Psoas muscle (tissue), 8 donors: Measurements from ENCODE around the gene GDE1. TPM values are rescaled to one million over a fixed set of nuclear protein-coding genes. Genes with fewer than 3 reads are reported as not detected.

ENCODE experiments used
- ATAC-seq, 4 donors: fragments of 200-7000 bp; cut with Tn5 transposase; one replicate each; pipeline ENCODE4 v1.9.1; 2020; ENCODE audit warnings: moderate library complexity in 3 of 4, mild to moderate bottlenecking in 2 of 4
- DNase-seq, 2 donors: peaks; one replicate each; pipeline ENCODE4 v3.0.0-alpha.2; 2020
- H3K27ac ChIP-seq: fragments of 200-600 bp; one replicate; pipeline ENCODE4 v1.8.0; 2022
- H3K27me3 ChIP-seq, 3 donors: fragments of 200-600 bp in 1 of 3; one replicate each; pipeline versions ENCODE4 v1.6.1 to v1.8.0; 2013 to 2022; ENCODE audit warnings: low read length in 2 of 3, mild to moderate bottlenecking in 2 of 3, moderate library complexity in 1 of 3; ENCODE audit not compliant: insufficient read depth in 3 of 3
- H3K36me3 ChIP-seq, 2 donors: fragments of 200-600 bp in 1 of 2; one replicate each; pipeline versions ENCODE4 v1.6.1 to v1.8.0; 2013 to 2022; ENCODE audit warnings: low read depth in 1 of 2, mild to moderate bottlenecking in 1 of 2, moderate library complexity in 1 of 2; ENCODE audit not compliant: insufficient read depth in 1 of 2
- H3K4me1 ChIP-seq: fragments of 200-600 bp; one replicate; pipeline ENCODE4 v1.8.0; 2022
- H3K4me3 ChIP-seq: fragments of 200-600 bp; one replicate; pipeline ENCODE4 v1.8.0; 2022; ENCODE audit warnings: mild to moderate bottlenecking
- H3K9me3 ChIP-seq: fragments of 200-600 bp; one replicate; pipeline ENCODE4 v1.8.0; 2022
- WGBS, 3 donors: extraction: QIAGEN DNeasy Blood & Tissue Kit; methylation state at CpG; one replicate each; pipeline versions ENCODE4 v1.1.6 to v1.1.7; 2013; 5-methylcytosine and 5-hydroxymethylcytosine counted together
- intact Hi-C, 2 donors: fragments of 100-400 bp; cut with DNase I; formaldehyde crosslinking; loops; one replicate each; pipeline versions ENCODE4 v1.11.0 to v1.14.2; 2022
- polyA plus RNA-seq, 3 donors: library from polyadenylated mRNA; stranded (reverse); fragments of 200-250 nt; gene quantifications; one replicate each; pipeline ENCODE4 v1.2.3, GENCODE V29; 2013
- total RNA-seq, 4 donors: library from RNA; stranded (reverse); fragmentation: NEBNext Ultra II Directional in 2 of 4; extraction: Animal tissue kit (Norgen Biotek cat#: 25700) in 2 of 4; gene quantifications; one replicate each; pipeline versions ENCODE4 v1.2.1 to v1.2.4, GENCODE V29; 2021 to 2023
- TF ChIP-seq, protein P1 (sequence below): fragments of 200-600 bp; IDR thresholded peaks from one replicate; pipeline ENCODE4 v1.8.0; 2022; ENCODE audit warnings: antibody characterized with exemption
- donor health status: healthy with polysubstance abuse.
- donor health status: DM: no; HTN: no; CAD: no; lungs with moderate emphysema.
- donor health status: Bipolar disorder and iron deficiency.
- donor health status: healthy.
- donor health status: DM: yes; HTN: yes; CAD: no.
- donor health status: DM: no; HTN: no; CAD: no.
- donor health status: DM: no; HTN: no; CAD: no.
- donor health status: DM: yes; HTN: yes; CAD: no.

The GDE1 gene
- total and polyA plus RNA-seq, 7 donors: 30.8 to 90.1 (median 53.1) TPM

DNA sequence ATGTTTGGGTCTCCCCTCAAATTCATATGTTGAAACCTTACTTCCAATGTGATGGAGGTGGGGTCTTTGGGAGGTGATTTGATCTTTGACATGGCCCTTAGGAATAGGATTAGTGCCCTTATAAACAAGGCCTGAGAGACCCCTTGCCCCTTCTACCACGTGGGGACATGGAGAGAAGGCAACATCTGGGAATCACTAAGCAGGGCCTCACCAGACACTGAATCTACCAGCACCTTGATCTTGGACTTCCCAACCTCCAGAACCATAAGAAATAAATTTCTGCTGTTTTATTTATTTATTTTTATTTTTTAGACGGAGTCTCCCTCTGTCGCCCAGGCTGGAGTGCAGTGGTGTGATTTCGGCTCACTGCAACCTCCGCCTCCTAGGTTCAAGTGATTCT is 40.1 kb downstream of the GDE1 start:
- TF ChIP-seq, protein P1, sequence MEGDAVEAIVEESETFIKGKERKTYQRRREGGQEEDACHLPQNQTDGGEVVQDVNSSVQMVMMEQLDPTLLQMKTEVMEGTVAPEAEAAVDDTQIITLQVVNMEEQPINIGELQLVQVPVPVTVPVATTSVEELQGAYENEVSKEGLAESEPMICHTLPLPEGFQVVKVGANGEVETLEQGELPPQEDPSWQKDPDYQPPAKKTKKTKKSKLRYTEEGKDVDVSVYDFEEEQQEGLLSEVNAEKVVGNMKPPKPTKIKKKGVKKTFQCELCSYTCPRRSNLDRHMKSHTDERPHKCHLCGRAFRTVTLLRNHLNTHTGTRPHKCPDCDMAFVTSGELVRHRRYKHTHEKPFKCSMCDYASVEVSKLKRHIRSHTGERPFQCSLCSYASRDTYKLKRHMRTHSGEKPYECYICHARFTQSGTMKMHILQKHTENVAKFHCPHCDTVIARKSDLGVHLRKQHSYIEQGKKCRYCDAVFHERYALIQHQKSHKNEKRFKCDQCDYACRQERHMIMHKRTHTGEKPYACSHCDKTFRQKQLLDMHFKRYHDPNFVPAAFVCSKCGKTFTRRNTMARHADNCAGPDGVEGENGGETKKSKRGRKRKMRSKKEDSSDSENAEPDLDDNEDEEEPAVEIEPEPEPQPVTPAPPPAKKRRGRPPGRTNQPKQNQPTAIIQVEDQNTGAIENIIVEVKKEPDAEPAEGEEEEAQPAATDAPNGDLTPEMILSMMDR: no peak
- no peak for ATAC-seq
- H3K27me3 ChIP-seq: peaks cover 0 to 6% (median 0%) of the 10 kb centered on the region in 3 donors
- no peak overlapping the region for H3K27ac ChIP-seq
- no peaks in the 10 kb centered on the region for H3K36me3 ChIP-seq
- 85 to 88% (median 86%) methylated on average over 5 of the region's 5 CpGs for WGBS, 3 donors
- no peaks in the 10 kb centered on the region for H3K9me3 ChIP-seq
- no peaks in the 10 kb centered on the region for H3K4me1 ChIP-seq
- DNase-seq: no peak
- no peak overlapping the region for H3K4me3 ChIP-seq
- intact Hi-C loops: no loop called here

DNA sequence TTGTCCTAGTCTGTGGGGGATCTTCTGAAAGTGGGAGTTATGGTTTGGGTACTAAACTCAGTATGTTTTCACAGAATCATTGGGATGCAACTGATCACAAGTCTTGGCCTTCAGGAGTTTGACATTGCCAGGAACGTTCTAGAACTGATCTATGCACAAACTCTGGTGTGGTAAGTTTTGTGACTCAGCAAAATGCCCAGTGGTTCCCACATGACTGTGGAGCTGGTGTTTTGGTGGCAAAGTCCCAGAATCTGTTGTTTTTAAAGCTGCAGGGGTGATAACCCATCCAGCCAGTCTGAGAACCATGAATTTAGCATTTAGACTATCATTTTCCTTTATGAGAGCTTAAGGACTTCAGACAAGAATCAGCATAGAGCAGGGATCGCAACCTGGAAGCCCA is 40.6 kb downstream of the GDE1 start:
- 73 to 78% (median 75%) methylated on average over 2 of the region's 2 CpGs for WGBS, 3 donors
- Histone ChIP-seq H3K9me3 (no peaks in the 10 kb centered on the region), H3K4me3 (no peak overlapping the region), H3K27ac (no peak overlapping the region), H3K36me3 (no peaks in the 10 kb centered on the region), H3K4me1 (no peaks in the 10 kb centered on the region), H3K27me3 (peaks cover 0 to 6% (median 0%) of the 10 kb centered on the region in 3 donors)
- ATAC-seq (no peak), DNase-seq (no peak)
- intact Hi-C loops: no loop called here
- TF ChIP-seq, protein P1: no peak

GRCh38 chr16:19479302-19479721 is 42.6 kb downstream of the GDE1 start:
- TF ChIP-seq, protein P1: no peak
- no peaks in the 10 kb centered on the region for H3K9me3 ChIP-seq
- no peaks in the 10 kb centered on the region for H3K4me1 ChIP-seq
- intact Hi-C loops: no loop called here
- H3K27ac ChIP-seq: no peak overlapping the region
- DNase-seq (no peak), ATAC-seq (no peak)
- 65 to 69% (median 69%) methylated on average over 3 of the region's 3 CpGs for WGBS, 3 donors
- peaks cover 0 to 6% (median 0%) of the 10 kb centered on the region in 3 donors for H3K27me3 ChIP-seq
- H3K4me3 ChIP-seq: no peak overlapping the region
- H3K36me3 ChIP-seq: no peaks in the 10 kb centered on the region

- H3K4me3 ChIP-seq: no peak overlapping the region
- no peaks in the 10 kb centered on the region for H3K4me1 ChIP-seq
- H3K9me3 ChIP-seq: no peaks in the 10 kb centered on the region
- intact Hi-C loops: no loop called here
- DNase-seq: no peak
- TF ChIP-seq, protein P1: no peak
- WGBS, 3 donors: 48 to 91% (median 85%) methylated on average over 1 of the region's 1 CpG
- H3K27me3 ChIP-seq: peaks cover 0 to 6% (median 0%) of the 10 kb centered on the region in 3 donors
- no peaks in the 10 kb centered on the region for H3K36me3 ChIP-seq
- no peak for ATAC-seq
- H3K27ac ChIP-seq: no peak overlapping the region
Measured at GRCh38 chr16:19478505-19478904, 43.4 kb downstream of the GDE1 start.

DNA sequence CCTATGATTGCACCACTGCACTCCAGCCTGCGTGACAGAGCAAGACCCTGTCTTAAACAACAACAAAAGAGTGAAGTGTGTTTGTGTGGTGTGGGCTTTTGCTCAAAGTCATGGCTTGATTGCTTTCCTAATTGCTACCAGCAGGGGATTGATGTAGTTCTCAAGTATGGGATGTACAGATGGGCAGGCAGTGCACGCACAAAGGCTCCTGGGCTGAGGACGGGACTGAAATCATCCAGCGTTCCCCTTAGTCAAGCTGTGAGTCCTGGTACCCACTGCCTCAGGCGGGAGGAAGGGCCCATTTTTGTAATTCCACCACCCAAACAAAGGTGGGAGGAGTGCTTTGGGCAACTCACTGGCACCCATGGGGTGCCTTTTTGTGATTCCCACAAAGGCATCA is 47.3 kb downstream of the GDE1 start:
- no peak overlapping the region for H3K27ac ChIP-seq
- H3K4me1 ChIP-seq: no peaks in the 10 kb centered on the region
- TF ChIP-seq, protein P1: no peak
- ATAC-seq (no peak), DNase-seq (no peak)
- H3K36me3 ChIP-seq: no peaks in the 10 kb centered on the region
- no peaks in the 10 kb centered on the region for H3K9me3 ChIP-seq
- H3K4me3 ChIP-seq: no peak overlapping the region
- intact Hi-C loops: no loop called here
- WGBS, 3 donors: 49 to 73% (median 56%) methylated on average over 5 of the region's 5 CpGs
- H3K27me3 ChIP-seq: peaks cover 0 to 3% (median 0%) of the 10 kb centered on the region in 3 donors
